Measurements from ENCODE around the gene SUN5. TPM values are rescaled to one million over a fixed set of nuclear protein-coding genes. Genes with fewer than 3 reads are reported as not detected.

Gene SUN5
- total RNA-seq, 2 donors from 2014 or later = not detected

- H3K4me1 ChIP-seq (ENCODE audit: control insufficient read depth, insufficient read depth, low read length) = peaks cover 8% of the 10 kb centered on the region
- H3K4me3 Mint-ChIP-seq = no peak overlapping the region
- H3K36me3 Mint-ChIP-seq (ENCODE audit: low read depth) = no peaks in the 10 kb centered on the region
- H3K36me3 ChIP-seq (ENCODE audit: control insufficient read depth, insufficient read depth, low read length) = no peaks in the 10 kb centered on the region
- no peak for TF ChIP-seq CTCF (conservative IDR thresholded peaks at IDR 0.05)
- no peaks in the 10 kb centered on the region for H3K9me3 ChIP-seq (ENCODE audit: control insufficient read depth, low read length)
- no peaks in the 10 kb centered on the region for H3K27me3 Mint-ChIP-seq (ENCODE audit: insufficient read depth)
- no peak overlapping the region for H3K4me3 ChIP-seq (ENCODE audit: low read length)
- H3K9me3 Mint-ChIP-seq = peaks cover 4% of the 10 kb centered on the region
- no peaks in the 10 kb centered on the region for H3K27me3 ChIP-seq (ENCODE audit: control insufficient read depth, insufficient read depth, low read length, poor library complexity, severe bottlenecking)
- H3K4me1 Mint-ChIP-seq = peaks cover 47% of the 10 kb centered on the region
- H3K9ac ChIP-seq (ENCODE audit: extremely low read depth, low read length, poor library complexity, severe bottlenecking) = no peak overlapping the region
- H3K27ac ChIP-seq (ENCODE audit: low read depth, low read length) = no peak overlapping the region
- WGBS, 2 experiments (ENCODE audit: insufficient coverage in 1 of 2, insufficient read length in 1 of 2) = 98% methylated on average over 2 of the region's 2 CpGs; no CpG with 5 or more reads in 1 of the 2 experiments
- DNase-seq = peak; percentile 49
- peak overlapping the region; percentile 64 for H3K27ac Mint-ChIP-seq
Measured at GRCh38 chr20:32970973-32971300, 33.3 kb downstream of the SUN5 start.

- no peak overlapping the region for H3K4me3 ChIP-seq (ENCODE audit: low read length)
- H3K9me3 Mint-ChIP-seq = no peaks in the 10 kb centered on the region
- H3K36me3 ChIP-seq (ENCODE audit: control insufficient read depth, insufficient read depth, low read length) = no peaks in the 10 kb centered on the region
- no peaks in the 10 kb centered on the region for H3K27me3 ChIP-seq (ENCODE audit: control insufficient read depth, insufficient read depth, low read length, poor library complexity, severe bottlenecking)
- 94% methylated on average over 14 to 15 of the region's 15 CpGs for WGBS, 2 experiments (ENCODE audit: insufficient coverage in 1 of 2, insufficient read length in 1 of 2)
- peaks cover 42% of the 10 kb centered on the region for H3K4me1 Mint-ChIP-seq
- H3K9me3 ChIP-seq (ENCODE audit: control insufficient read depth, low read length) = no peaks in the 10 kb centered on the region
- no peaks in the 10 kb centered on the region for H3K27me3 Mint-ChIP-seq (ENCODE audit: insufficient read depth)
- H3K27ac ChIP-seq (ENCODE audit: low read depth, low read length) = no peak overlapping the region
- no peaks in the 10 kb centered on the region for H3K36me3 Mint-ChIP-seq (ENCODE audit: low read depth)
- no peak overlapping the region for H3K9ac ChIP-seq (ENCODE audit: extremely low read depth, low read length, poor library complexity, severe bottlenecking)
- peaks cover 6% of the 10 kb centered on the region for H3K4me1 ChIP-seq (ENCODE audit: control insufficient read depth, insufficient read depth, low read length)
- no peak overlapping the region for H3K4me3 Mint-ChIP-seq
- peak overlapping the region; percentile 79 for H3K27ac Mint-ChIP-seq
- no peak for DNase-seq
- TF ChIP-seq CTCF (conservative IDR thresholded peaks at IDR 0.05) = no peak
Measured at GRCh38 chr20:32970115-32970972, 33.9 kb downstream of the SUN5 start.

- 87 to 91% methylated on average over 10 to 13 of the region's 13 CpGs for WGBS, 2 experiments (ENCODE audit: insufficient coverage in 1 of 2, insufficient read length in 1 of 2)
- no peak for TF ChIP-seq CTCF (conservative IDR thresholded peaks at IDR 0.05)
- H3K27ac ChIP-seq (ENCODE audit: low read depth, low read length) = no peak overlapping the region
- H3K36me3 Mint-ChIP-seq (ENCODE audit: low read depth) = no peaks in the 10 kb centered on the region
- H3K27me3 Mint-ChIP-seq (ENCODE audit: insufficient read depth) = no peaks in the 10 kb centered on the region
- no peaks in the 10 kb centered on the region for H3K27me3 ChIP-seq (ENCODE audit: control insufficient read depth, insufficient read depth, low read length, poor library complexity, severe bottlenecking)
- no peak overlapping the region for H3K9ac ChIP-seq (ENCODE audit: extremely low read depth, low read length, poor library complexity, severe bottlenecking)
- peak; percentile 44 for DNase-seq
- no peaks in the 10 kb centered on the region for H3K9me3 ChIP-seq (ENCODE audit: control insufficient read depth, low read length)
- H3K36me3 ChIP-seq (ENCODE audit: control insufficient read depth, insufficient read depth, low read length) = no peaks in the 10 kb centered on the region
- H3K9me3 Mint-ChIP-seq = no peaks in the 10 kb centered on the region
- H3K4me1 ChIP-seq (ENCODE audit: control insufficient read depth, insufficient read depth, low read length) = peaks cover 6% of the 10 kb centered on the region
- H3K27ac Mint-ChIP-seq = peak overlapping the region; percentile 79
- no peak overlapping the region for H3K4me3 Mint-ChIP-seq
- H3K4me1 Mint-ChIP-seq = peaks cover 33% of the 10 kb centered on the region
- no peak overlapping the region for H3K4me3 ChIP-seq (ENCODE audit: low read length)
Measured at GRCh38 chr20:32969356-32970114, 34.7 kb downstream of the SUN5 start.
